ENCODE measurements around the gene STPG1.

The STPG1 gene

DNA sequence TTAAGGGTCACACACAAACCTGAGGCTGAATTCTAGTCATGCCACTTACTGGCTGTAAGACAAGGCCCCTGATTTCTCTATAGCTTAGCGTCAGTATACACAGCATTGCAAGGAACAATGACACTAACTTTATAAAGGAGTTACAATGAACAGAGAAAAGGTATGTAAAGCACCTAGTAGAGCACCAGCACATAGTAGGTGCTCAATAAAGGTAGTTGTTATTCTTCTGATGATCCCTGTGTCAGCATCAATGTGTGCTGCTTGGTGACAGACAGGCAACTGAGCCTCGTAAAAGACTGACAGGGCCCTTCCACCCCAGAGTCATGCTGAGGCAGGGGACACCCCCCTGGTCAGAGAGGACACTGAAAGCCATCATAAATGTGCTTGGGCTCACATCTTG, 51.2 kb downstream of the STPG1 start:
- TF ChIP-seq, protein P1, sequence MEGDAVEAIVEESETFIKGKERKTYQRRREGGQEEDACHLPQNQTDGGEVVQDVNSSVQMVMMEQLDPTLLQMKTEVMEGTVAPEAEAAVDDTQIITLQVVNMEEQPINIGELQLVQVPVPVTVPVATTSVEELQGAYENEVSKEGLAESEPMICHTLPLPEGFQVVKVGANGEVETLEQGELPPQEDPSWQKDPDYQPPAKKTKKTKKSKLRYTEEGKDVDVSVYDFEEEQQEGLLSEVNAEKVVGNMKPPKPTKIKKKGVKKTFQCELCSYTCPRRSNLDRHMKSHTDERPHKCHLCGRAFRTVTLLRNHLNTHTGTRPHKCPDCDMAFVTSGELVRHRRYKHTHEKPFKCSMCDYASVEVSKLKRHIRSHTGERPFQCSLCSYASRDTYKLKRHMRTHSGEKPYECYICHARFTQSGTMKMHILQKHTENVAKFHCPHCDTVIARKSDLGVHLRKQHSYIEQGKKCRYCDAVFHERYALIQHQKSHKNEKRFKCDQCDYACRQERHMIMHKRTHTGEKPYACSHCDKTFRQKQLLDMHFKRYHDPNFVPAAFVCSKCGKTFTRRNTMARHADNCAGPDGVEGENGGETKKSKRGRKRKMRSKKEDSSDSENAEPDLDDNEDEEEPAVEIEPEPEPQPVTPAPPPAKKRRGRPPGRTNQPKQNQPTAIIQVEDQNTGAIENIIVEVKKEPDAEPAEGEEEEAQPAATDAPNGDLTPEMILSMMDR (IDR thresholded peaks at IDR 0.05; ENCODE audit: extremely low read depth, insufficient read depth, missing control alignments): no peak
- DNase-seq (ENCODE audit: low spot score): no peak
- in situ Hi-C loops (cut with MboI; ENCODE audit: low pct_unique_long_range_greater_than_20kb, low sequenced_read_pairs, unreplicated experiment): no loop called here

DNA sequence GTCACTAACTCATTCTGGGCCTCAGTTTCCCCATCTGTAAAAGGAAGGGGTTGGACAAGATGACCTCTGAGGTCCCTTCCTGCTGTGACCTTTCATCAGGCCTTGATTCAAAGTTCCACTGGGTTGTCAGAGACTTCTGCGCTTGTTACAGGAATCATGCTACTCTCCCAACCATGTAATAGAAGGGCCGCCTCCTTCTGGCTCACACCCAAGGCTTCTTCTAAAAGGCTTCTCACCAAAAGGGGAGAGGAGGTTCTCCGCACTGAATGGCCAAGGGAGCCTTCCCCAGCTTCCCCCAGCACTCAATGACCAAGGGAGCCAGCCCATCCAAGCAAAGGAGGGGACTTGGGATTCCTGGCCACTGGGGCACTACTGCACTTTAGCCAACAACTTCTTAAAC, 51.8 kb downstream of the STPG1 start:
- TF ChIP-seq, protein P1 (IDR thresholded peaks at IDR 0.05; ENCODE audit: extremely low read depth, insufficient read depth, missing control alignments): no peak
- in situ Hi-C loops (cut with MboI; ENCODE audit: low pct_unique_long_range_greater_than_20kb, low sequenced_read_pairs, unreplicated experiment): no loop called here
- DNase-seq (ENCODE audit: low spot score): no peak

DNA sequence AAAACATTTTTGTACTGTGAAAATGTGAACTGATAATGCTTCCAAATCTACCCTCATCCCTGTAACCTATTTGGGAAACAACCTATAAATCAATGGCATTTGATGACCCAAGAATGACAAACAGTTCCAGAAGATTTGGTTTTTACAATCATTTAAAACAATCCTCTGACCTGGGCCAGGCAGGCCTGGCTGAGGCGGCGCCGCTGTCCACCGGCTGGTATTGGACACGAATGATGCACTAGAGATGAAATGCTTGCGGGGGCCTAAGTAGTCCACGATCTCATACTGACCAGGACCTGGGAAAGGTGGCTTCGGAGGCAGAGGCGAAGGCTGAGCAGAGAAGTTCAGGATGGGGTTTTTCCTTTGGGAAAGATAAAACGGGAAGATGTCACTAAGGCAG, 52.9 kb downstream of the STPG1 start:
- in situ Hi-C loops (cut with MboI; ENCODE audit: low pct_unique_long_range_greater_than_20kb, low sequenced_read_pairs, unreplicated experiment): no loop called here
- DNase-seq (ENCODE audit: low spot score): no peak
- TF ChIP-seq, protein P1 (IDR thresholded peaks at IDR 0.05; ENCODE audit: extremely low read depth, insufficient read depth, missing control alignments): no peak

DNA sequence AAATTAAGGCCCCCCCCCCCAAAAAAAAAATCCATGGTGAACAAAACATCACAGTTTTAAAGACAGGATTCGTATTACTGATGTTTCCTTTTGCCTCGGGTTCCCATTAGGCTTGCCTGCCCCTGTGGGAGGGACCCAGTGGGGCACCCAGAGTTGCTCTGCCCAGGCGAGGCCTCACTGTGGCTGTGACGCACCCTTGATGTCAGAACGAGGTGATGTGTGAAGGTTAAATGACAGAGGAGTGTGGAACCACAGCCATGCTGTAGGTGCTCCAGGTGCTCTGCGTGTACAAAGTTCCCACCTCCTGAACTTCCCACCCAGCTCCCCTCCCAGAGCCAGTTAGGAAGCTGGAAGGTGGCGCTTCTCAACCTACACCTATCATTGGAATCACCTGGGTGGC, 56.5 kb downstream of the STPG1 start:
- no peak for DNase-seq (ENCODE audit: low spot score)
- TF ChIP-seq, protein P1 (IDR thresholded peaks at IDR 0.05; ENCODE audit: extremely low read depth, insufficient read depth, missing control alignments): no peak
- in situ Hi-C loops (cut with MboI; ENCODE audit: low pct_unique_long_range_greater_than_20kb, low sequenced_read_pairs, unreplicated experiment): no loop called here

DNA sequence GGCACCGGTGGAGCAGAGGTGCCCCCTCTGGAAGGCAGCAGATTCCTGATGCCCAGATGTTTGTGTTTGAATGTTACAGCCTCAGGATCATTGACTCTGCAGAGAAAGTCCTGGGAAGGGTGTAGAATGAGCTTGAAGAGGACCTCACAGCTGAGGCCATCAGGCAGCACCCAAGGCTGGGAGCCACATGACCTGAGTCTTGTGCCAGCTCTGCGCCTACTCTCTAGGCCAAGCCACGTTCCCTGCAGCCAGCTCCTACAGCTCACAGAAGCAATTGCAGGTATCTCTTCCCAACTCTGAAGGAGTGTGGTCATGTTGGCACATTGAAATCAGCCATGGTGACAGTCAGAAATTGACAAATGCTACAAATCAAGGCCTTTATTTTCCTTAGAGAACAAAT, 58.1 kb downstream of the STPG1 start:
- in situ Hi-C loops (cut with MboI; ENCODE audit: low pct_unique_long_range_greater_than_20kb, low sequenced_read_pairs, unreplicated experiment): no loop called here
- TF ChIP-seq, protein P1 (IDR thresholded peaks at IDR 0.05; ENCODE audit: extremely low read depth, insufficient read depth, missing control alignments): no peak
- DNase-seq (ENCODE audit: low spot score): no peak

DNA sequence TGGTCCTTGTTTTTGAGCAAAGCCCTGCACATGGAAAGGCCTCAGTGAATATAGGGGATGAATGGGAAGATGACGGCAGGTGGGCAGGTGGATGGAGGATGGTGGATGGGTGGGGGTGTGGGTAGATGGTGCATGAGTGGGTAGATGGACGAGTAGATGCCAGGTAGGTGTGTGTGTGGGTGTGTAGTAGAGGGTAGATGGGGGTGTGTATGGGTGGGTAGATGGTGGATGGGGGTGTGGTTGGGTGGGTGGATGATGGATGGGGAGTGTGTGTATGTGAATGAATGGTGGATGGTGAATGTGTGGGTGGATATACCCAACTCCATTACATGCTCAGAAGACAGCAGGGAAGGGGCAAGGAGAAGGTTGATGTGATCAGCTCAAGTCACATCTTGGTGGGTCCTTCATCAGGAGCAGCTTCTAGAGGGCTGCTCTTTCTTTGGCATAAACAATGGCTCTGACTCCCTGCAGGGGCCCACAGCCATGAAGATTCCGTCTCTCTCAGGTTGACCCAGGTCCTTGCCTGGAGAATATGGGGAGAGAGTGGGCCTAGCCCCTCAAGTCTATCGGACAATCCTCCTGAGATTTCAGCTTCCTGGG, 60.2 kb downstream of the STPG1 start:
- in situ Hi-C loops (cut with MboI; ENCODE audit: low pct_unique_long_range_greater_than_20kb, low sequenced_read_pairs, unreplicated experiment): no loop called here
- TF ChIP-seq, protein P1 (IDR thresholded peaks at IDR 0.05; ENCODE audit: extremely low read depth, insufficient read depth, missing control alignments): no peak
- DNase-seq (ENCODE audit: low spot score): no peak
